Parathyroid adenoma (tissue), 2 donors: ENCODE measurements around the gene PAOX.

Experiments used
- H2AFZ ChIP-seq: fragments of 300-600 bp; sonication (generic); one replicate; pipeline ENCODE4 v1.7.0; 2017; ENCODE audit warnings: antibody characterized with exemption, mild to moderate bottlenecking
- H3K27ac ChIP-seq: fragments of 300-600 bp; sonication (generic); one replicate; pipeline ENCODE4 v1.7.0; 2017
- H3K27me3 ChIP-seq: fragments of 300-600 bp; sonication (generic); one replicate; pipeline ENCODE4 v1.7.0; 2017; ENCODE audit warnings: low read length; ENCODE audit not compliant: control insufficient read depth, insufficient read depth
- H3K36me3 ChIP-seq: fragments of 300-600 bp; sonication (generic); one replicate; pipeline ENCODE4 v1.7.0; 2017; ENCODE audit warnings: low read length; ENCODE audit not compliant: control insufficient read depth, insufficient read depth
- H3K4me1 ChIP-seq: fragments of 300-600 bp; sonication (generic); one replicate; pipeline ENCODE4 v1.7.0; 2017; ENCODE audit warnings: control low read depth
- H3K4me2 ChIP-seq: fragments of 300-600 bp; sonication (generic); one replicate; pipeline ENCODE4 v1.7.0; 2017; ENCODE audit warnings: low read length
- H3K4me3 ChIP-seq: fragments of 300-600 bp; sonication (generic); one replicate; pipeline ENCODE4 v1.7.0; 2017; ENCODE audit warnings: low read depth, low read length
- H3K79me2 ChIP-seq: fragments of 300-600 bp; sonication (generic); one replicate; pipeline ENCODE4 v1.7.0; 2017; ENCODE audit warnings: control low read depth
- H3K9ac ChIP-seq: fragments of 300-600 bp; sonication (generic); one replicate; pipeline ENCODE4 v1.7.0; 2017; ENCODE audit warnings: mild to moderate bottlenecking
- H3K9me3 ChIP-seq: fragments of 300-600 bp; sonication (generic); one replicate; pipeline ENCODE4 v1.7.0; 2017; ENCODE audit warnings: low read length; ENCODE audit not compliant: control insufficient read depth
- TF ChIP-seq, protein P1 (sequence below): fragments of 300-600 bp; sonication (generic); IDR thresholded peaks from one replicate; pipeline ENCODE4 v1.7.0; 2017; ENCODE audit warnings: antibody characterized with exemption, mild to moderate bottlenecking
- donor health status: primary hyperparathyroidism.

Gene PAOX

DNA sequence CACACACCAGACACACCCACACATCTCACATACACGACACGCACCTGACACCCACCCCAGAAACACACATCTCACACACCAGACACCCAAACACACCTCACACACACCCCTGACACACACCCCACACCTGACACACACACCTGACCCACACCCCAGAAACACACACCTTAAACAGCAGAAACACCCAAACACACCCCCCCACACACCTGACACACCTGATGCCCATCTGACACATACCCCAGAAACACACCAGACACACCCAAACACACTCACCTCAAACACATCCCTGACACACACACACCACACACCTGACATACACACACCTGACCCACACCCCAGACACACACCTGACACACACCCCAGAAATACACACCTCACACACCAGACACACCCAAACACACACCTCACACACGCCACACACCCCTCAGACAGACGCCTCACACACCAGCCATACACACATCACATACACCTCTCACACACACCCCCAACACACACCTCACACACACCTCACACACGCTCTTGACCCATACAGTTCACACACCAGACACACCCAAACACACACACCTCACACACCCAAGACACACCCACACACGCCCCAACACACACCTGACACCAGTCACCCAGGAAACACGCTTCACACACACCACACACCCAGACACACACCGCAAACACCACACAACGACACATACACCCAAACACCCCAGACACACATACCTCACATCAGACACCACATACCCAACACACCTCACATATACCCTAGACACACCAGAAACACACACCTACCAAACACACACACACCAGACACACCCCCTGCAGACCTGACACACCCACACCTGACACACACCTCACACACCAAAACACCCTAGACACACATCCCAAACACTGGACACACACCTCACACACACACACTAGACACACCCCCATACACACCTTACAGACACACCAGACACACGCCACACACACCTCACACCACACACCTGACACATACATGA is 40.7 kb upstream of the PAOX start:
- H3K36me3 ChIP-seq = no peaks in the 10 kb centered on the region
- no peak overlapping the region for H3K9ac ChIP-seq
- no peak overlapping the region for H3K4me2 ChIP-seq
- H3K4me3 ChIP-seq = no peak overlapping the region
- no peaks in the 10 kb centered on the region for H3K27me3 ChIP-seq
- H3K9me3 ChIP-seq = no peaks in the 10 kb centered on the region
- no peaks in the 10 kb centered on the region for H3K79me2 ChIP-seq
- H2AFZ ChIP-seq = no peak overlapping the region
- H3K27ac ChIP-seq = no peak overlapping the region
- no peaks in the 10 kb centered on the region for H3K4me1 ChIP-seq
- TF ChIP-seq, protein P1, sequence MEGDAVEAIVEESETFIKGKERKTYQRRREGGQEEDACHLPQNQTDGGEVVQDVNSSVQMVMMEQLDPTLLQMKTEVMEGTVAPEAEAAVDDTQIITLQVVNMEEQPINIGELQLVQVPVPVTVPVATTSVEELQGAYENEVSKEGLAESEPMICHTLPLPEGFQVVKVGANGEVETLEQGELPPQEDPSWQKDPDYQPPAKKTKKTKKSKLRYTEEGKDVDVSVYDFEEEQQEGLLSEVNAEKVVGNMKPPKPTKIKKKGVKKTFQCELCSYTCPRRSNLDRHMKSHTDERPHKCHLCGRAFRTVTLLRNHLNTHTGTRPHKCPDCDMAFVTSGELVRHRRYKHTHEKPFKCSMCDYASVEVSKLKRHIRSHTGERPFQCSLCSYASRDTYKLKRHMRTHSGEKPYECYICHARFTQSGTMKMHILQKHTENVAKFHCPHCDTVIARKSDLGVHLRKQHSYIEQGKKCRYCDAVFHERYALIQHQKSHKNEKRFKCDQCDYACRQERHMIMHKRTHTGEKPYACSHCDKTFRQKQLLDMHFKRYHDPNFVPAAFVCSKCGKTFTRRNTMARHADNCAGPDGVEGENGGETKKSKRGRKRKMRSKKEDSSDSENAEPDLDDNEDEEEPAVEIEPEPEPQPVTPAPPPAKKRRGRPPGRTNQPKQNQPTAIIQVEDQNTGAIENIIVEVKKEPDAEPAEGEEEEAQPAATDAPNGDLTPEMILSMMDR = no peak

DNA sequence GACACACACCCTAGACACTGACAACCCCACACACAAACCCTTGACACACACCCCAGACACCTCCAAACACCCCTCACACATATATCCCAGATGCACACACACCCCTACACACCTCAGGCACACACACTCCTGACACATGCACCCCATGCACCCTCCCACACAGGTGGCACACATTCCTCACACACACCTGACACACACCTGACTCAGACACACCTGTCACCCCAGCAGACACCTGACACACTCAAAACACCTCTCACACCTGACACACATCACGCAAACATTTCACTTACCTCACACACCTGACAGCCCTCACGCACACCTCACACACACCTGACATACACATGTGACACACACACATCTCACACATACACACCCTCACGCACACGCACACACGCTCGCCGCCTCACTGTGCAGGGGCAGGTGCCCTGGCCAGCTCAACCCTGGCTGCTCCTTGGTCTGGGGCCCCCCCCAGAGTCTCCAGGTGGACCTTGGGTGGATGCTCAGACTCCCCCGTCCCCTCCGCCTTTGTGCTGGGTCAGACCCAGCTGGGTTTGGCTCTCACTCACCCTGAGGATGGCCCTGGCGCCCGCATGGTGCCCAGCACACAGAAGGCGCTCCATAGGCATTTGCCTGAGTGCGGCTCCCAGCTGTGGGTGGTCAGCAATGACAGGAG is 39.2 kb upstream of the PAOX start:
- TF ChIP-seq, protein P1 = no peak
- Histone ChIP-seq H3K4me2 (no peak overlapping the region), H3K79me2 (no peaks in the 10 kb centered on the region), H3K27ac (no peak overlapping the region), H2AFZ (no peak overlapping the region), H3K4me1 (no peaks in the 10 kb centered on the region), H3K9ac (no peak overlapping the region), H3K36me3 (no peaks in the 10 kb centered on the region), H3K9me3 (no peaks in the 10 kb centered on the region), H3K27me3 (no peaks in the 10 kb centered on the region), H3K4me3 (no peak overlapping the region)

DNA sequence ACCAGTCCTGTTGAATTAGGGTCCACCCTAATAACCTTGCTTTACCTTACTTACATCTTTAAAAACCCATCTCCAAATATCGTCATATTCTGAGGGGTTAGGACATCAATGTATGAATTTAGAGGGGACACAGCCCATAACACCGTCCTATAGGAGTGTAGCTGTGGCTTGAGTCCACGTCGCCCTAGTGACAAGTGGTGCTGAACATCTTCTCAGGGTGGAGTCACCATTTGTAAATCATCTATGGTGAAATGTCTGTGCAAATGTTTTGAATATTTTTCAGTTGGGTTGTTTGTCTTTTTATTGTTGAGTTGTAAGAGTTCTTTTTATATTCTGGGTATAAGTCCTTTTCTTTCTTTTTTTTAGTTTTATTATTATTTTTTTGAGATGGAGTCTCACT is 37.1 kb upstream of the PAOX start:
- TF ChIP-seq, protein P1 = no peak
- Histone ChIP-seq H2AFZ (no peak overlapping the region), H3K27me3 (no peaks in the 10 kb centered on the region)

DNA sequence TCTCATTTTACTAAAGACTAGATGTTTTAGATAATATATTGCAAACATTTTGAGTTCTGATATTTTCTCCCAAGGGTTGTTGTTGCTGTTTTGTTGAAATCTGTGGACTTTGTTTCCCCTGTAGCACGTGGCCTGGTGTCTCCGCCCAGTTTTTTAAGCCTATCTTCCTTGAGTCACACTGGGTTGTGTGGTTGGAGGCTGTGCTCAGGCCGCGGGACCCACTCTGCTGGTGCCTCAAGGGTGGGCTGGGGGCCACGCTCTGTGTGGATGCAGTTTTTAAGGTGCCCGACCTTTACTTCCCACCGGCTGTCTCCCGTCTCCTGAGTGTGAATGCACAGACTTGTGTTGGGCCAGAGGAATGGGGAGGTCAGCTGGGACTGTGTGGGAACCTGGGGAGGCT is 36.1 kb upstream of the PAOX start:
- no peak overlapping the region for H3K9ac ChIP-seq
- no peaks in the 10 kb centered on the region for H3K4me1 ChIP-seq
- no peak overlapping the region for H3K4me2 ChIP-seq
- no peak overlapping the region for H3K4me3 ChIP-seq
- H3K27ac ChIP-seq = no peak overlapping the region
- no peaks in the 10 kb centered on the region for H3K9me3 ChIP-seq
- H3K27me3 ChIP-seq = no peaks in the 10 kb centered on the region
- no peak overlapping the region for H2AFZ ChIP-seq
- H3K79me2 ChIP-seq = no peaks in the 10 kb centered on the region
- TF ChIP-seq, protein P1 = no peak
- H3K36me3 ChIP-seq = no peaks in the 10 kb centered on the region

More for the DNA sequence above, 37.1 kb upstream of the PAOX start:
- Histone ChIP-seq H3K27ac (no peak overlapping the region), H3K79me2 (no peaks in the 10 kb centered on the region), H3K4me1 (no peaks in the 10 kb centered on the region), H3K36me3 (no peaks in the 10 kb centered on the region), H3K4me2 (no peak overlapping the region), H3K9ac (no peak overlapping the region), H3K4me3 (no peak overlapping the region), H3K9me3 (no peaks in the 10 kb centered on the region)
